Activated CD8-positive, alpha-beta T cell treated with anti-CD3 and anti-CD28 coated beads, Interleukin-2, amount 10 ng/mL, durations not matched to agents 7 days and 5 days (primary cell): ENCODE data around the gene DNAL1. TPM values are rescaled to one million over a fixed set of nuclear protein-coding genes. Genes with fewer than 3 reads are reported as not detected.

Source experiments
- ATAC-seq: fragments of 150-1000 bp; cut with Tn5 transposase; one replicate; pipeline ENCODE4 v1.10.0; 2021; ENCODE audit warnings: moderate library complexity
- CTCF ChIA-PET: fragments of 350-600 bp; sonication (Branson Sonifier 250); formaldehyde crosslinking; loops from one replicate; lab custom pipeline; 2021; ENCODE audit warnings: antibody characterized with exemption; lab: Charles Lee
- POLR2A ChIA-PET: fragments of 350-600 bp; sonication (Branson Sonifier 250); formaldehyde crosslinking; loops from one replicate; lab custom pipeline; 2021; ENCODE audit warnings: antibody characterized with exemption; lab: Charles Lee
- DNase-seq: peaks from one replicate; pipeline ENCODE4 v3.0.0-alpha.2; 2020
- H3K27ac Mint-ChIP-seq: one replicate; pipeline ENCODE4 v1.8.0; 2021; ENCODE audit warnings: mild to moderate bottlenecking, mixed read lengths
- H3K27me3 Mint-ChIP-seq: one replicate; pipeline ENCODE4 v1.8.0; 2021; ENCODE audit warnings: low read depth, mixed read lengths
- H3K36me3 Mint-ChIP-seq: one replicate; pipeline ENCODE4 v1.8.0; 2021; ENCODE audit warnings: low read depth, mixed read lengths
- H3K4me1 Mint-ChIP-seq: one replicate; pipeline ENCODE4 v1.8.0; 2021; ENCODE audit warnings: low read depth, mixed read lengths
- H3K4me3 Mint-ChIP-seq: one replicate; pipeline ENCODE4 v1.8.0; 2021; ENCODE audit warnings: mild to moderate bottlenecking, mixed read lengths
- H3K9me3 Mint-ChIP-seq: one replicate; pipeline ENCODE4 v1.8.0; 2022; ENCODE audit warnings: mixed read lengths; ENCODE audit not compliant: insufficient read depth
- total RNA-seq, 2 experiments: library from RNA; stranded (reverse); gene quantifications; one replicate each; pipeline ENCODE4 v1.2.3, GENCODE V29; 2021

The DNAL1 gene
- total RNA-seq, 2 experiments from 2014 or later: 5.7 to 6.3 TPM

DNA sequence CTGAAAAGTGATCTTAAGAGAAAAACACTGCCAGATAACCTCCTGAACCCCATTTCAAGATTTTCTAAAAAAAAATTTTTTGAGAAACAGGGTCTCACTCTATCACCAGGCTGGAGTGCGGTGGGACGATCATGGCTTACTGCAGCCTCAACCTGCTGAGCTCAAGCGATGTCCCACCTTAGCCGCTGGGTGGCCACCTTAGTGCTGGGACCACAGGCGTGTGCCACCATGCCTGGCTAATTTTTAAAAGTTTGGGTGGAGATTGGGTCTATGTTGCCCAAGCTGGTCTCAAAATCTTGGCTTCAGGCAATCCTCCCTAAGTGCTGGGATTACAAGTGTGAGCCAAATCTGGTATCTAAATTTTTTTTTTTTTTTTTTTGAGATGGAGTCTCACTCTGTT lies 66.0 kb downstream of the DNAL1 start:
- no peak for DNase-seq
- no peaks in the 10 kb centered on the region for H3K27me3 Mint-ChIP-seq
- peak overlapping the region; percentile 6 for H3K4me3 Mint-ChIP-seq
- CTCF ChIA-PET: interaction anchor here (1.2 to 1.3 kb wide), 2 partner anchors 18 to 98 kb away, joined by 3 read pairs; partner anchors contain the start of gene ACOT6
- ATAC-seq: no peak
- H3K9me3 Mint-ChIP-seq: no peaks in the 10 kb centered on the region
- POLR2A ChIA-PET: no interaction called here
- no peak overlapping the region for H3K27ac Mint-ChIP-seq
- peaks cover 23% of the 10 kb centered on the region for H3K4me1 Mint-ChIP-seq
- H3K36me3 Mint-ChIP-seq: peaks cover 30% of the 10 kb centered on the region

- Mint-ChIP-seq H3K4me3 (peak overlapping the region; percentile 93), H3K36me3 (peaks cover 39% of the 10 kb centered on the region), H3K27ac (peak overlapping the region; percentile 96), H3K9me3 (no peaks in the 10 kb centered on the region), H3K4me1 (peaks cover 23% of the 10 kb centered on the region), H3K27me3 (no peaks in the 10 kb centered on the region)
- peak; percentile 3 for ATAC-seq
- ChIA-PET POLR2A (interaction anchor here (0.8 to 1.9 kb wide), 7 partner anchors 22 to 142 kb away, joined by 4 to 11 read pairs (median 4); a partner anchor contains a TSS), CTCF (interaction anchor here (1.4 to 3.1 kb wide), 4 partner anchors 11 to 116 kb away, joined by 3 to 17 read pairs (median 8); no protein-coding TSS in a partner anchor)
- DNase-seq: no peak
Observed at GRCh38 chr14:73712071-73712506, 67.3 kb downstream of the DNAL1 start.

GRCh38 chr14:73712540-73713180 lies 67.9 kb downstream of the DNAL1 start:
- DNase-seq (peak; percentile 53), ATAC-seq (peak; percentile 35)
- ChIA-PET CTCF (interaction anchor here (1.0 to 3.1 kb wide), 6 partner anchors 10 to 116 kb away, joined by 3 to 17 read pairs (median 6); no protein-coding TSS in a partner anchor), POLR2A (interaction anchor here (1.1 to 1.9 kb wide), 10 partner anchors 16 to 142 kb away, joined by 3 to 11 read pairs (median 4); a partner anchor contains a TSS)
- Mint-ChIP-seq H3K4me3 (peak overlapping the region; percentile 93), H3K27ac (peak overlapping the region; percentile 96), H3K4me1 (peaks cover 23% of the 10 kb centered on the region), H3K36me3 (peaks cover 42% of the 10 kb centered on the region), H3K9me3 (no peaks in the 10 kb centered on the region), H3K27me3 (no peaks in the 10 kb centered on the region)

DNA sequence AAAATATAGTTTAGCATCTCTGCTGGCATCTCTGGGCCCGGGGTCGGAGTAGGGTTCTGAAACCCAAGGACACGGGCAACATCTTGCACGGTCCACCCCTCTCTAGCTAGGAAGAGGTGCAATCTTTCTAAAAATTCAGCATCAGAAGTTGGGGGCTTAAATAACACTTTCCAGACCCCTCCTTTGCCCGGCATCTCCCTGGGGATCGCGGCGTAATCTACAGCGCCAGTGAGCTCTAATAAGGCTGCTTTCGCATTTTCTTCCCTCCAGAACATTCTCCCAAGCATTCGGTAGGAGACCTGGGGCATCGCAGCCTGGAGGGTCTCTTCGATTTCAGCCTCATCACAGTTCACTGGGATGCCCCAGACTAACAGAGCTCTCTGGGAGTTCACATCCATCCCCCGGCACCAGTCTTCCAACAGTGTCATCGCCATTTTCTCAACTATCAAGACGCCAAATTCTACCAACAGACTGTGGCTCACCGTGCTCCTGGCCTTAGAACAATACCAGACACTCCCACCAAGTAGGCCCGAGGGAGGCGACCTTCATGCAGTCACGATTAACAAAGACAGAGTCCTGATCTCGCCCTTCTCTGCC lies 68.5 kb downstream of the DNAL1 start:
- no peaks in the 10 kb centered on the region for H3K9me3 Mint-ChIP-seq
- ChIA-PET POLR2A (interaction anchor here (0.6 to 1.9 kb wide), 11 partner anchors 16 to 305 kb away, joined by 3 to 11 read pairs (median 4); a partner anchor contains a TSS), CTCF (interaction anchor here (0.8 to 3.1 kb wide), 7 partner anchors 16 to 115 kb away, joined by 3 to 17 read pairs (median 4); no protein-coding TSS in a partner anchor)
- peak overlapping the region; percentile 93 for H3K4me3 Mint-ChIP-seq
- peaks cover 47% of the 10 kb centered on the region for H3K36me3 Mint-ChIP-seq
- ATAC-seq: peak; percentile 5
- no peaks in the 10 kb centered on the region for H3K27me3 Mint-ChIP-seq
- DNase-seq: no peak
- H3K27ac Mint-ChIP-seq: peak overlapping the region; percentile 96
- H3K4me1 Mint-ChIP-seq: peaks cover 23% of the 10 kb centered on the region

DNA sequence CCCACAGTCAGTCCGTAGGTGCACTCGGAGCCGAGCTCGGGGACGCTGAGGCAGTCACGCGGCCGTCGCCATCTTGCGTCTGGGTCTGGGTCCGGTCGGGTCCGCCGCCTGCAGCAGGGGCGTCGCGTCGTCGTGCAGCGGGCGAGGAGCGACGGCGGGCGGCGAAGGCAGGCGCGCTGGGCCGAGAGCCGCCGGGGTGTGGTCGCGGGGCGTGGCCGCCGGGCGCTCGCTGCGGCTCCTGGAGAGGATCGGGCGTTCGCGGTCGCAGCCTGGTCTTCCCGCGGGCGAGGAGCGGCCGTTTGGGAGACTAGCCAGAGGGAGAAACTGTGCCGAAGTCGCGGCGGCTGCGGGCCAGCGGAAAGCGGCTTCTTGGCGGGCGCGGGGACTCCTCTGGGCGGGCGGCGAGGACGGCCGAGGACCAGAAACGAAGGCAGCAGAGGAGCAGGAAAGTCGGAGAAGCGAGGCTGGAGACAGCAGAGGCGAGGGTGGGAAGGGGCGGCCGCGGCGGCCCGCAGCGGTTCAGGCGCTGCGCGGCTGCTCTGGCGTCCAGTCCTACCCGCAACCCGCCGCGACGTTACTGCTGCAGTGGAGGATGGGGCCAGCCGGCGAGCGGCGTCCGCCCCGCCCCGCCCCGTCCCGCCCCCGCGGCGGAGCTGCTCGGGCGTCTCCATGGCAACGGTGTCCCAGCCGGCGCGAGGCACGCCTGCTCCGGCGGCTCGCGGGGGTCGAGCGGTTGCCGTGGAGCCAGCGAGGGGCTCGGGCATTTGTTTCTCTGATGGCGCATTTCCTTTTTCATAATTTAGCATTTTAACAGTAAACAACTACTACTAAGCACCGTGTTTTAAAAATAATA lies 69.2 kb downstream of the DNAL1 start, which contains the start of gene PNMA1:
Gene PNMA1 (minus strand): TSS at position 582 of the 853 bp plus-strand sequence. CDS start 745 bp downstream, outside the sequence.
- no peaks in the 10 kb centered on the region for H3K9me3 Mint-ChIP-seq
- H3K27me3 Mint-ChIP-seq: no peaks in the 10 kb centered on the region
- ATAC-seq (peak; percentile 79), DNase-seq (peak; percentile 90)
- peaks cover 47% of the 10 kb centered on the region for H3K36me3 Mint-ChIP-seq
- ChIA-PET CTCF (interaction anchor here (0.8 to 3.1 kb wide), 6 partner anchors 15 to 114 kb away, joined by 3 to 17 read pairs (median 4); no protein-coding TSS in a partner anchor), POLR2A (interaction anchor here (0.6 to 1.9 kb wide), 6 partner anchors 15 to 304 kb away, joined by 3 to 11 read pairs (median 5); a partner anchor contains a TSS)
- H3K27ac Mint-ChIP-seq: peak within 1 kb of the TSS; percentile 96
- peaks cover 23% of the 10 kb centered on the region for H3K4me1 Mint-ChIP-seq
- H3K4me3 Mint-ChIP-seq: peak within 1 kb of the TSS; percentile 93

DNA sequence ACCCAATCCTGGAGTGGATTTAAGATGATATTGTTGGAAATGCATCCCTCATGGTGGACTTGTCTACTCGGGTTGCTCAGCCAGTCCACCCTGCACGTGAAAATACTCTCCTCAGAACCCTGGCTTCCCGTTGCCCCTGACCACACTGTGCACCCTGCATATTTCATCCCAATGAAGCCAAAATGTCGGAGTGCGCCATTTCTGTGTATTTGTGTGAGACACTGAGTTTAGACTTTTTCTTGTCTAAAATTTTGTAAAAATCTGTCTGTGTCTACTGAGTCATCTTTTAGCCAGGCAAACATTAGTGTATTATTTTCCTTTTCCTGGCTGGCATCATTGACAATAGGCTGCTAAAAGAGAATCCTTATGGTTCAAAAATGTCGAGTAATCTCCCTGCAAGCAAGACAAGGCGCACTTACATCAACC lies 69.9 kb downstream of the DNAL1 start:
- H3K4me1 Mint-ChIP-seq: peaks cover 23% of the 10 kb centered on the region
- H3K36me3 Mint-ChIP-seq: peaks cover 53% of the 10 kb centered on the region
- ATAC-seq: no peak
- peak overlapping the region; percentile 78 for H3K27ac Mint-ChIP-seq
- H3K4me3 Mint-ChIP-seq: peak overlapping the region; percentile 67
- ChIA-PET POLR2A (interaction anchor here (1.9 kb wide), 1 partner anchor 44 kb away, joined by 6 read pairs; no protein-coding TSS in a partner anchor), CTCF (interaction anchor here (2.3 to 3.1 kb wide), 2 partner anchors 14 to 114 kb away, joined by 8 to 16 read pairs; no protein-coding TSS in a partner anchor)
- DNase-seq: no peak
- H3K27me3 Mint-ChIP-seq: no peaks in the 10 kb centered on the region
- H3K9me3 Mint-ChIP-seq: no peaks in the 10 kb centered on the region

DNA sequence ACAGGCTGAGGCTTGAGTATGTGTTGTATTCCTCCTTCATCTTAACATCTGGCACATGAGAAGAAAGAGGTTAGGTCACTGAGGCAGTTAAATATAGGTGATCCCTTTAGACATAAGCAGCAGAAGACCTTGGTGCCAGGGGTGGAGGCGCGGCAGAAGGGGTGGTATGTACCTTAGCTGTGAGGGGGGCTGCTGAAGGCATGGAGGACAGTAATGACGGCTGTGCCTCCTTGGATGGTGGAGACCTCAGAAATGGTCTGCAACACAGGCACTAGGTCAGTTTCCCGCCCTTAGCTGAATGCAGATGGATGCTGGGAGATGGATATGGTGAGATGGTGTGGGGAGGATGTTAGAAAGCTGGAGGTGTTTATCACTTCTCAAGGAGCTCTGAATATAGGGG lies 70.9 kb downstream of the DNAL1 start:
- POLR2A ChIA-PET: no interaction called here
- Mint-ChIP-seq H3K27ac (peak overlapping the region; percentile 44), H3K27me3 (no peaks in the 10 kb centered on the region), H3K9me3 (no peaks in the 10 kb centered on the region), H3K36me3 (peaks cover 53% of the 10 kb centered on the region), H3K4me3 (no peak overlapping the region), H3K4me1 (peaks cover 18% of the 10 kb centered on the region)
- ATAC-seq: no peak
- DNase-seq: no peak
- CTCF ChIA-PET: interaction anchor here (0.6 to 2.3 kb wide), 2 partner anchors 9 to 13 kb away, joined by 3 to 16 read pairs; no protein-coding TSS in a partner anchor

DNA sequence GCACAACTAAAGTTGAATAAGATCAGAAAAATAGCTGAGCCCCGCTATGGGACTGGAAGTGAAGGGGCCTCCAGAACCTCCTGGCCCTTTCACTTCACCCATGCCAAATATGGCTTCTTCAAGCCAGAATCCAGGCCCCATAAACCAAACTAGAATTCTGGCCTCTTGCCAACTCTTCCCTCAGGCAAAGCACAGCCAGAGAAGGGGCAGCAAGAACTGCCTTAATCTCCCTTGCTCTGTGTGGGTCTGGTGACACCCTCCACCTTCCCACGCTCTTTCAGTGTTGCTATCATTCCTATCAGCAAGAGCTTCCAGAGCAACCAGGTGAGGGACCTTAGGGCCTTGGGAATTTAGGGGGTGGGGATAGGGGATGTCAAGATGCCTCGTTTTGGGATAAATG lies 72.5 kb downstream of the DNAL1 start:
- DNase-seq (no peak), ATAC-seq (no peak)
- H3K36me3 Mint-ChIP-seq: peaks cover 63% of the 10 kb centered on the region
- H3K27me3 Mint-ChIP-seq: no peaks in the 10 kb centered on the region
- ChIA-PET POLR2A (interaction anchor here (0.6 kb wide), 1 partner anchor 70 kb away, joined by 3 read pairs; no protein-coding TSS in a partner anchor), CTCF (interaction anchor here (0.8 to 2.3 kb wide), 3 partner anchors 12 to 110 kb away, joined by 3 to 16 read pairs (median 3); no protein-coding TSS in a partner anchor)
- H3K4me3 Mint-ChIP-seq: no peak overlapping the region
- no peaks in the 10 kb centered on the region for H3K9me3 Mint-ChIP-seq
- H3K27ac Mint-ChIP-seq: no peak overlapping the region
- peaks cover 12% of the 10 kb centered on the region for H3K4me1 Mint-ChIP-seq

GRCh38 chr14:73717711-73718417 lies 73.1 kb downstream of the DNAL1 start:
- H3K36me3 Mint-ChIP-seq: peaks cover 62% of the 10 kb centered on the region
- no peaks in the 10 kb centered on the region for H3K9me3 Mint-ChIP-seq
- ChIA-PET CTCF (interaction anchor here (0.8 to 1.0 kb wide), 2 partner anchors 11 to 109 kb away, joined by 3 read pairs; no protein-coding TSS in a partner anchor), POLR2A (interaction anchor here (0.6 kb wide), 1 partner anchor 69 kb away, joined by 3 read pairs; no protein-coding TSS in a partner anchor)
- H3K27ac Mint-ChIP-seq: no peak overlapping the region
- ATAC-seq (no peak), DNase-seq (no peak)
- no peaks in the 10 kb centered on the region for H3K27me3 Mint-ChIP-seq
- no peak overlapping the region for H3K4me3 Mint-ChIP-seq
- H3K4me1 Mint-ChIP-seq: peaks cover 9% of the 10 kb centered on the region
